ENCODE measurements around the gene SHISA4.
"Not testable (repeated sequence)": the region's sequence is repeated elsewhere in the genome, so short reads cannot be mapped to it uniquely, and the experiment has no call there.

SHISA4 gene

DNA sequence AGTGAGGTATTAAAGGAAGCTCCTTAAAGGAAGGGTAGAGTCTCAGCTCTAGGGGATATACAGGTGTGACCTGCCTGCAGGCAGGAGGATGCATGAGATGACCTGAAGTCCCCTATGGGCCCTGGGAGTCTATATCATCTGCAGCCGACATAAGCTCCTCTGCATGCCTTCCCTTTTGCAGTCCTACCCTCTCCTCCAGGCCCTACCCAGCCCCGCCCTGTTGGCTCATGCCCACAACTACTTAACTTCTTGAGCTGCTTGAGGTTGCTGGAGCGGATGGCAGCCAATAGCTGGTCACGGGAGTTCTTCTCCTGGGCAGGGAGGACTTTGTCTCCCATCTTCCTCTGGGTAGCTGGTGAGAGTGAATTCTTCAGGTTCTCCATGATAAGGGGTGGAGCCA lies 10.3 kb downstream of the SHISA4 start:
- no peak for DNase-seq (ENCODE audit: low read depth)

DNA sequence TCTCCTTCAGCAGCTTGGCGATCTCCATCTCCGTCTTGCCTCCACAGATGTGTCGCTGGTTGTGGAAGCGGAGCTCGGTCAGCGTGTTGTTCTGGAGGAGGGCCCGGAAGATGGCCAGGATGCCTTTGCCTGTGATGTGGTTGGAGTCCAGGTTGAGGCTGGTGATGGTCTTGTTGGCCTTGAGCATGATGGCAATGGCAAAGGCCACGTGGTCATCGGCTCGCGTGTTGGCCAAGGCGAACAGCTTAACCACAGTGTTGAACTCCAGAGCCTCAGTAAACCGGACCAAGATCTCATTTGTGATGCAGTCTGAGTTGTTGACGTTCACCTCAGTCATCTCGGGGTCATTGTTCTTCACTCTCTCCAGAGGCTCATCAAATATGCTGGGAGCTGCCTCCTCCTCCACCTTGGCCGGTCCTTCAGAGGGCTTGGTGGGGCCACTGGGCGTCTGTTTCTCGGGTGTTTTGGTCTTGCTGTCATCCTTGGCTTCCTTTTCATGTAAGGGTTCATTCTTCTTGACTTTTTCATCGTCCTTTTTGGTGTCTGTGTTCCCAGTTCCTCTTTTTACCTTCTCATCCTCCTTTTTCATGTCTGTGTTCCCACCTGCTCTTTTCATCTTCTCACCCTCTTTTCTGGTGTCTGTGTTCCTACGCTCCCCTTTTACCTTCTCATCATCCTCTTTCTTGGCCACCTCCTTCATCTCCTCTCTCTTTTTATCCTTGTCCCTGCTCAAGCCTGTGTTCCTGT lies 11.2 kb downstream of the SHISA4 start:
- no peak for DNase-seq (ENCODE audit: low read depth)

DNA sequence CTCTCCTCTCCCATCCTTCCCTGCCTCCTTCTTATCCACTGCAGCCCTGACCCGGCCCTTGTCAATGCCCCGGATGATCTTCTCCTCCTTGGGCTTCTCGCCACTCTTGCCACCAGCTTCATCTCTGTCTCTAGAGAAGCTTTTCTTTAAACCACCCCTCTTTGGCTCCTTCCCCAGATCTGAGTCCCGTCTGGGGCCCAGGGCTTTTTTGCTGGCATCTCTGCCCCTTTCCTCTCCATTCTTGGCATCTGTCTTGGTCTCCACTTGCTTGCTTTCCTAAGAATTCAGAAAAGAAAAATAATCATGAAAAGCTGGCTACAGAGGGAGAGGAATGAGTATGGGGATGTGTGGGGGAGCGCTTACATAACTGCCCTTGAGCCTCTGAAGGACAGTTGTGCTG lies 11.8 kb downstream of the SHISA4 start:
- DNase-seq (ENCODE audit: low read depth), result no peak

DNA sequence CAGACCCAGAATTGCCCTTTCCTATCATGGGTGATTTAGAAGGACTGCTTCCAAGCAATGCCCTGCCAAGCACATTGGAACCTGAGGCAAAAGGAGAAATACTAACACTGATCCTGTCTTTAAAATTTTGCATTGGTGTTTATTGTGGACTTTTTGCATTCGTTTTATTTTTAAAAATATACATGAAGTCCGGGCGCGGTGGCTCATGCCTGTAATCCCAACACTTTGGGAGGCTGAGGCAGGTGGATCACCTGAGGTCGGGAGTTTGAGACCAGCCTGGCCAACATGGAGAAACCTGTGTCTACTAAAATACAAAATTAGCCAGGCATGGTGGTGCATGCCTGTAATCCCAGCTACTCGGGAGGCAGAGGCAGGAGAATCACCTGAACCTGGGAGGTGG lies 12.3 kb downstream of the SHISA4 start:
- not testable (repeated sequence) for DNase-seq (ENCODE audit: low read depth)

DNA sequence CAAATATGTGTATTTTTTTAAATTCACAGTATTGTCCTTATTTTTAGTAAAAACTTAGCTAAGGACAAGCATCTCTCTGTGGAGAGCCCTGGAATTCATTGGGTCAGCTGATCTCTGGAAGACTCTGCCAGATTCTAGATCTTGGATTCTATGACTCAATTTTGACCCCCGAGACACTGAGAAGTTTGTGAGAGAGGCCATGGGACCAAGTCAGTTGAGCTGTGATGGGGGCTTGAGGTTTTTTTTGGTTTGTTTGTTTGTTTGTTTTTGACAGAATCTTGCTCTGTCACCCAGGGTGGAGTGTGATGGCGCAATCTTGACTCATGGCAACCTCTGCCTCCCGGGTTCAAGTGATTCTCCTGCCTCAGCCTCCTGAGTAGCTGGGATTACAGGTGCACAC lies 13.5 kb downstream of the SHISA4 start:
- no peak for DNase-seq (ENCODE audit: low read depth)

DNA sequence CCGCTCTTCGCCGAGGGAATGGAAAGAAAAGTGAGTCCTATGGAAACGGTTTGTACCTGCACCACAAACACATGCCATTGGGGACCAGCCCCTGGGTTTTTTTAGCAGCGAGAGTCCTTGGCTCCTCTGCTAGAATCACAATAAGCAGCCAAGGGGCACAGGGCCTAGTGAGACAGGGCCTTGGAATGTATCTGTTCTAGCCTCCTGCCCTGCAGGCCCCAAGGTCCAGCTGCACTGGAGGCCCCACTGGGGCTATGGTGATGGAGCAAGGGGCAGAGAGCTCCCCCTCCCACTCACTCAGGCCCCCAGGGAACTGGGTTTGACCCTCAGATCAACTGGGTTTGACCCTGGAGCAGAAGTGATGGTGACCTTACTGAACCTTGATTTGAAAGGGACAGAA lies 14.4 kb downstream of the SHISA4 start:
- DNase-seq (ENCODE audit: low read depth), result no peak

DNA sequence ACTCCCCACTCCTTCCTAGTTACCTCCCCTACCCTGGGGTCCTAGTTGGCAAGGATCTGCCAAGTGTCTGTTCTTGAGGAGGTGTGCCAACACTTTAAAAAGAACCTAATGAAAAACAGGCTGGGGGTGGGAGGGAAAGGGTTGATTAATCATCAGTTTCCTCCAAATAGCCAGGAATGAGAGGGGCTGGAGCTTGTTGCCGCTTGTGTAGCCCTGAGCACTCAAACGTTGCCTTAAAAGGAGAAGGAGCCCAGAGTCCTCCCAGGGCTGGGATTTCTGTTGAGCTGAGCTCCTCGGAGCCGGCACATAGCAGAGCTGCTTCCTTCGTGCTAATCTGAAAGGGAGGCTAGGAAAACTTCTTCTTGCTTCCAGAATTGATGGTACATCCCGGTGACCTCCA lies 15.9 kb downstream of the SHISA4 start:
- DNase-seq (ENCODE audit: low read depth), result no peak

DNA sequence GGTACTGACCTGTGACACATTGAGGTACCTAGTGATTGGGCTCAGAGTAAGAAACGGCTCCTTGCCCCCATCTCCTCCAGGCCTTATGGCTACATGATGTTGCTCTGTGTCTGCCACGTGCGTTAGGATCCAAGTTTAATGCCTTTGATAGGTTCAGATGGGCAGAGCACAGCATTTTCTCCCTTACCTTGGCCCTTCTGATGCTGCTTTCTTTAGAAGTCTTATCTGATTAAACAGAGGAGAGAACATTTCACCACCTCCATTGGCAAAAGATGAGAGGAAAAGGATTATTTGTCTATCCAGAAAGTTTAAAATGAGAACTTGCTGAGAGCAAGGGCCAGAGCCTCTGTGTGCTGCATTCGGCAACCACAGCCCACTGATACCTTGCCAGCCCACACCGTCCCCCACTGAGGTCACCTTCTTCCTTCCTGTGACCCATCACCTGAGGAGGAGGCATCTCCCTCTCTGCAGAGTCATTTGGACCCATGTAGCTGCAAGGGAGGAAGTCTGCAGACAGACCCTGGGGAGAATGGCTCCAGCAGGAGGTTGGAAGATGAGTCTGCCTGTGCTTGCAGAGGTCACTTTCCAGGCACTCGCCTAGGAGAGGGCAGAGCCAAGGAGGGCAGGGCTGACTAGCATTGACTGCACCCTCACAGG lies 16.7 kb downstream of the SHISA4 start:
- DNase-seq (ENCODE audit: low read depth), result no peak

DNA sequence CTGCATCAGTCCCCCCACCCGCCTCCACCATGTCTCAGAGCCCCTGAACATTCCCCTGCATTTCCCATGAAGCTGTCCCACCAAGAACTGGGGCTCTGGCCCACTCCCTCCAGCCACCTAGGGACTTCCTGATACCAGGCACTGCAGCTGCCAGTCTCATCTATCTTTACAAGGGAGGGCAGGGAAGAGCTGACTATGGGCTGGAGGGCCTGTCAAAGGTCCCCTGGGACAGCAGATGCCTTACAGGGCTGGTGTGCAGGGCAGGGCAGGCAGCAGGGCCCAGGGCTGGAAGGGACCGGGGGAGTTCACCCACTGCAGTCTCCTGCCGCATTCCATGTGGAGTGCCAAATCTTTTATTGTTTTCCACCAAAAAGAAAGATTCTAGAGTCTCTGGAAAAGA lies 17.6 kb downstream of the SHISA4 start:
- DNase-seq (ENCODE audit: low read depth), result no peak

DNA sequence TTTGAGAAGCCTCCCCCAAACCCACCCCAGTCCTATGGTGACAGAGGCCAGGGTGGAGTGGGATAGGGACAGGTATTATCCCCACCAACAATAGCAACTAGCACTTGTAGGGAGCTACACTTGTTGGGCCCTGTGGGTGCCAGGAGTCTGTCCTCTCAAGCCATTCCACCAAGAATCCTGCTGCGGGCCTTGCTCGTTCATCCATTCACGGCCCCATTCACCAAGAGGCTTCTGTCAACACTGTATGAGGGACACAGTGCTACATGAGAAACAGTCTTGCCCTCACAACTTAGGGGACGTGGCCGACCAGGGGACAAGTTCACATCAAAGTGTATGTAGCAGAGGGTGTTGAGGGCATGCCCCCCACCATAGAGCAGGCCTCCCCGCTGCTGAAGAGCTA lies 18.9 kb downstream of the SHISA4 start:
- DNase-seq (ENCODE audit: low read depth), result no peak

DNA sequence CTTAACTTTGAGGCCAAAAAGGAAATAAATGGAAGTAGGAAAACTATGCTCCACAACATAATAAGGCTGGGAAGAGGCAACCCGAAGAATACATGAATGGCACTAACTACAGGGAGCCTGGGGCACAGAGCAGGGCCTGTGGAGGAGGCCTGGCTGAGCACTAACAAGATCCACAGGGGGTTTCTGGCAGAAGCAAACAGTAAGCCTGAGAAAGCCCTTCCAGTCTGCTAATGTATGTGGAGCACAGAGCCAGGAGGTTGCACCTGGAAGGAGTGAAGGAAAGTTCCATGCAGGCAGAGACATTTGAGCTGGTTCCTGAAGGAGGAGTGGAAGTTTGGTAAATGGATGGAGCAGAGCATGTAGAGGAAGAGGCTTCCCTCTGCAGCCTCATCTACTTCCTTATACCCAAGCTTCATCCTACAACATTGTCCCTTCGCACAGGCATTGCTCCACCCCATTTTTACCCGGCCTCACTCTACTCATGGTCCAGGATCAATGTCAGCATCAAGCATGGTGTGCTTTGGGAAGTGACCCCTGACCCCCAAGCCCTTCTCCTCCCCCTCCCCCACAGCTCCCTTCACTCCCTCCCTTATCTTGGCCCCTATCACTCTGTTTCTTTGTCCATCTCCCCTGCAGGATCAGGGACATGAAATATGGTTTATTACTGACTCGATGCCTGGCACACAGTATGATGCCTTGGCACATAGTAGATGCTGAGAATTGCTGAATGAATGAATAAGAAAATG lies 23.3 kb downstream of the SHISA4 start:
- no peak for DNase-seq (ENCODE audit: low read depth)

DNA sequence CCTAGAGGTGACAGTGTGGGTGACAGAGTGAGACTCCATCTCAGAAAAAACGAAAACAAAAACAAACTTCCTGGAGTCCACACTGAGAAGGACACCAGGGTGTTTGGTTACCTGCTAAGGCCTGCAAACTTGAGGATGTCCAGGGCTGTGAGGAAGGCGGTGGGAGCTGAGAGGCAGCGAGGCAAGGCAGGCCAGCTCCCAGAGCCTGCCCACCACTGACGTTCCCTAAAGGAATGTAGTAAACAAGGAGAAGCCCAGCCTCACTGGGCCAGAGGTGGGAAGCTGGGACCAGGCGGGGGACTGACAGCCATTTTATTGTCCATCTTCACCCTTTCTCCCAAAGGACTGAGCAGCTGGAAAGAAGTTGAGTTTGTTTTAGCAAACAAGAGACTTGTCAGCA lies 24.1 kb downstream of the SHISA4 start:
- DNase-seq (ENCODE audit: low read depth), result no peak

DNA sequence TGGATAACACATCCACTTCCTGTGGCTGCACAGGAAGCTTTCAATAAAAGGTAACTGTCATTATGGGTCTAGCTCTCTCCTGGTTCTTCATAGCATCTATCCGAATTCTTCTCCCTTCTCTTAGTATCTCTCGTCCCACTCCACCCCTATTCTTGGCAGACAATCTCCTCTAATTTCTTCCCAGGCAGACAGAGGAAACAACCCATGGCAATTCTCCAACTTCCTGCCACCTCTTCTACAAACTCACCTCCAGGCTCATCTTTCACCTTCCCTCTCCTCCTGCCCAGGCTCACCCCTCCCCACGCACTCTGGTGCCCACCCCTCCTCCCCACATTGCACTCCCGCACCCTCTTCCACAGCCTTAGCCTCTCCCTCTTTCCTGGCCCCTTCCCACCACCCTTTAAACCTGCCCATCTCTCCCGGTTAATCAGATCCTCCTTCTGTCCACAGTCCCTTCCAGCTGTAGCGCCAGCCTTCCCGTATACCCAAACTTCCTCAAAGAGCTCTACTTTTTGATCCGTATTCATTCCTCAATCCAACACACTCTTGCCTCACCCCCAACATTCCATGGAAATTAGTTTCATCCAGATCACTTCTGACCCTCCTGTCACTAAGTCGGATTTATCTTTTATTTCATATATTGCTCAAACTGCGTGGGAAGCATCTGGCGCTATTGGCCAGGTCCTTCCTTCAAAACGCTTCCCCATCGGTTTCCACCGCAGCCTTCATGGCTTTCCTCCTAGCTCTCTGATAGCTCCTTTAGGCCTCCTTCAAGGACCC lies 25.9 kb downstream of the SHISA4 start:
- no peak for DNase-seq (ENCODE audit: low read depth)

DNA sequence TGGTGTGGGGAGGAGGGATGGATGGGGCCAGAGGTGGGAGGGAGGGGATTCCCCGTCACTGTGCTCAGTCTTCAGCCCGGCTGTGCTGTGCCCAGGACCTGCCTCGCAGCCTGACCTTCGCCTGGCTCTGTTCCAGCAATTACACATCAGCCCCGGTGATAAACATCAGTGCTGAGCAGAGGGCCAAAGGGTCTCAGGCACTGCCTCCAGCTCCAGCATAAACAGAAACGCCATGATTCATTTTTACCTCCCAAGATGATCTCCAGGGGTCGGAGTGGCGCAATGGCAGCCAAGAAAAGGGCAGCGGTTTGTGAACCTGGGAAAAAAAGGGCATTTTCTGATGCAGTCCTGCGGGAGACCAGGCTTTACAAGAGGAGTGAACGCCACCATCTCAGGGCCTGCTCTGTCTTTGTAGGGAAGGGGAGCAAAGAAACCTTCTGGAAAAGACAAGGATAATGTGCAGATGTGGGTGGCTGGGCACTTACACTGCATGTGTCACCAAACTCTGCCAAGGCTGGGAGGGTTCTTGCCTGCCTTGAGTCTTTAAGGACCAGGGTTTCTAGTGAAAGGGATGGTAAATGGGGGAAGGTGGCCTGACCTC lies 28.1 kb downstream of the SHISA4 start:
- DNase-seq (ENCODE audit: low read depth), result no peak

DNA sequence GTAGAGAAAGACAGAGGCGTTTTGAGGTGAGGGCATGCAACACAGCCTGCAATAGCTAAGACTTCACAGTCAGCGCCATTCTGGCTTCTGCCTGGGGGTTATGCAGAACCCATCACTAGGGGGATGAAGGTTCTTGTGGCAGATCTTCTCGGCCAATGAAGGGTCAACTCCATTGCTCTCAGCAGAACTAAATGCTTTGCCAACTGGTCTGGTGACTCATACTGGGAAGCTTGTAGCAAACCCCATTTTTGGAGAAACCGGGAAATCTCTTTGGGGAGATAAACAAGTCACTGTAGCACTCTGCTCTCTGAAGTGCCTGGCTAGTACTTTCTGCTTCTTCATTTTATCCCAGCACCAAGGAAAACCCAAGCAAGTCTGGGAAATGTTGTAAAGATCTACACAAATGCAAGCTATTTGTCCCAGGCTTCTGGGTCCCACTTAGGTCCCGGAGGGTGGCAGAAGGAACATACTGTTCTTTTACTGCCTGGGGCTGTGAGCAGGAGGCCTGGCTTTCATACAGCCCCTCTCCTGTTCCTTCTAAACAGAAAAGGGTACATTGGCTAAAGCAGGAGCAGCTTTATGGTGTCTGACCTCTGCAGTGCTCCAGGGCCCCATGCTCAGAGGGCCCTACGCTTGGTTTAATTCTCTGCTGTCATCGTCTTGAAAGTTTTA lies 28.8 kb downstream of the SHISA4 start:
- no peak for DNase-seq (ENCODE audit: low read depth)

DNA sequence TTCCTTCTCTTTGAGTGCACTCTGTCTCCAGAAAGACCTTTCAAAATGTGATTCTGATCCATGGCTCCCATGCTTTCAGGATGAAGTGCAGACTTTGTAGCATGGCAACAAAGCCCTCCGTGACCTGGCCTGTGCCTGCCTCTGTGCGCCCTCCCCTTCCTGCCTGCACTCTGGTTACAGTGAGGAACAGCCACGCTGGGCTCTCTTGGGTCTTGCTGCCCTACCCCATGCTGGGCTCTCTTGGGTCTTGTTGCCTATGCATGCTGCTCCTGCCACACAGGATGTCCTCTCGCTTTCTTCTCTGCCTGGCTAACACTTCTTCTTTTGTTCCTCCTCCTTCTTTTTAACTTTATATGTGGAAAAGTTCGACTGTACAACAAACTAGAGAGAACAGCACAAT lies 29.6 kb downstream of the SHISA4 start:
- no peak for DNase-seq (ENCODE audit: low read depth)

DNA sequence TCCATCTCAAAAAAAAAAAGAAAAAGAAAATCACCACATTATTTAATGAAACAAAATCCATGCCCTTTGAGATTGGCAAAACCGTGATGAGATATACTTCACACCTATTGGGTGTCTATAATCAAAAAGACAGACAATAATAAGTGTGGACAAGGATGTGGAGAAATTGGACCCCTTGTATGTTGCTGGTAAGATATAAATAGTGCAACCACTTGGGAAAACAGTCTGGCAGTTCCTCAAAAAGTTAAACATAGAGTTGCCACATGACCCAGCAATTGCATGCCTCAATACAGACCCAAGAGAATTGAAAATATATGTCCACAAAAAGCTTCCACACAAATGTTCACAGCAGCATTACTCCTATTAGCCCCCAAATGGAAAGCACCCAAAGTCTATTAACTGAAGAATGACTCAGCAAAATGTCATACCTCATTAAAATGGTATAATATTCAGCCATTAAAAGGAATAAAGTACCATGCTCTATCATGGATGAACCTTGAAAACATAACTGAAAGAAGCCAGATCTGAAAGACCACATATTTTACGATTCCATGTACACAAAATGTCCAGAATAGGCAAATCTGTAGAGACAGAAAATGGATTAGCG lies 33.4 kb downstream of the SHISA4 start:
- DNase-seq (ENCODE audit: low read depth), result no peak

DNA sequence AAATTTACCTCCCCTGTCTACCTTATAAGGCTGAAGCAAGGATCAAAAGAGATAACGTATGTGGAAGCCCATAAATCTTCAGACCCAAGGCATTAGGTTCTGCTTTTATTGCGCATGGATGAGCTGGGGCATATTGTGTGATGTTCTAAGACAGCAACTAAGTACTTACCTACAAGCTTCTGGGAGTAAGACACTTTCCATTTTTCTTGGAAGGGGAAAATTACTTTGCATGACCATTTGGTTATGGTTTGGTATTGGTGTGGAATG lies 36.5 kb downstream of the SHISA4 start:
- no peak for DNase-seq (ENCODE audit: low read depth)

DNA sequence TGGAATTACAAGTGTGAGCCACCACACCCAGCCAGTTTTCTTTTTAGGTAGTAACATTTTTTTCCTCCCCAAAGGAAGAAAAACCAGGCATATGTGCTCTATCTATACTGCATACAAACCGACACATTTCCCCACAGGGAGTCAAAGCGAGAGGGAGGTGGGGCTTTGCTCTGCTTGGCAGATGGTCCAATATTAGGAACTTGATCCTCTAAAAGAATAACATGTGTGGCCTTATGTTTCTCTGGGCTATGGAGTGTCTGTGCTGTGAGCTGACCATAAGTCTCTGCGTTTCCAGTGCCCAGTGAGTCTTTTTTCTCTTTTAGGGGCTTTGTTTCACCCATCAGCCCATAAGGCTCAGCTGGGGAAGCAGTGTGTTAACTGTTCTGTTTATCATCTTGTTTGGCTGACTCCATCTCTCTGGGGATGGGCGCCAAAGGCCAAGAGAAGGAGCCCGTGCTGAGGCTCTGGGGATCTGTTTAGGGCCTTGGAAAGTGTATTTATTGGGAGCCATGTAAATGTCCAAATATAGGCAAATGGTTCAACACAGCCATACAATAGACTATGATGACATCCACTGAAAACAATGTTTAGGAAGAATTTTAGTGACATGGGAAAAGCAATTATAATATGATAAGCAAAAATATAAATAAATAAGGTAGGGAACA lies 37.4 kb downstream of the SHISA4 start:
- DNase-seq (ENCODE audit: low read depth), result no peak

DNA sequence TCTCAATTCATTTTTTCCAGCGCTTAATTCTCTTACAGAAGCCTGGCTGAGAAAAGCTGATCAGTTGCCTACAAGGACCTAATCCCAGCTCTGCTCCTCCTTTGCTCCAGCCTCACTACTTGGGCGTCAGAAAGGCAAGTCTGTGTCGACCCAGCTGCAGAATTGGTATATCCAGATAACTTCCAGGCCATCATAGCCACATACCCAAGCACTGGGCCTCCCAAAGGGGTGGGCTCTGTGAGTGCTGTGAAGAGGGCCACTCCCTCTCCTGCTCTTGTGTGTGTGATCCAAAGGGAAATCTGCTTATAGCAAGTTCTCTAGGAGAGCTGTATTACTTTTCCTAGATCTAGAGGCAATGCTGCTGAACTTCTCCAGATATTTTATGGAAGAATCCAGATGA lies 39.6 kb downstream of the SHISA4 start:
- DNase-seq (ENCODE audit: low read depth), result no peak

DNA sequence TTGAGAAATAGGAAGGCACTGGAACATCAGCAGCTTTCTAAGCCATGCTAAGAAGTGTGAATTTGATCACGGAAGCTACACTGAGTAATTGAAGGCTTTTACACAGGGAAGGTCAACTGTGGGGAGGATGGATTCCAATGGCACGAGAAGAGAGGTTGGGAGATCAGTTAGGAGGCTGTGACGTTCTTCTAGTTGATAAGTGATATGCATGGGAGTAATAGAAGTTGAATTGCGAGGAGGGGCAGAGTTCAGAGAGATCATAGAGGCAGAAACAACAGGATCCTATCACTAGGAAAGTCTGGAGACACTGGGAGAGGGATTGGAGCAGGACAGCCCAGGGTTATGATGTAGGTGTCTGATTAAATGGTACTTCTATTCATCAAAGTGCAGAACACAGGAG lies 41.4 kb downstream of the SHISA4 start:
- no peak for DNase-seq (ENCODE audit: low read depth)
